ENCODE measurements around the gene PSD. TPM values are rescaled to one million over a fixed set of nuclear protein-coding genes. Genes with fewer than 3 reads are reported as not detected.

PSD gene
- total and polyA plus RNA-seq, 12 donors: 0.19 to 1.5 (median 0.42) TPM; not detected in 1

GRCh38 chr10:102450374-102451104 lies 32.0 kb upstream of the PSD start:
- intact Hi-C loops (cut with DNase I): loop anchor here in 1 of 10 donors (10.0 kb wide), 1 partner anchor 56 kb away; the partner anchor contains the start of gene NFKB2
- WGBS, 2 donors: 0 to 1% methylated on average over 89 to 104 of the region's 104 CpGs
- Histone ChIP-seq H3K27ac (peak overlapping the region in 9 of 10 donors; percentile 73 to 90 (median 85)), H3K36me3 (peaks cover 0 to 6% (median 0%) of the 10 kb centered on the region in 9 donors), H3K27me3 (no peaks in the 10 kb centered on the region), H3K9me3 (no peaks in the 10 kb centered on the region), H3K4me3 (peak overlapping the region; percentile 74 to 88 (median 82)), H3K4me1 (peaks cover 2 to 57% (median 17%) of the 10 kb centered on the region in 9 donors)
- peak in 2 of 9 donors; percentile 12 to 20 for TF ChIP-seq CTCF (IDR thresholded peaks at IDR 0.05)
- ATAC-seq (peak; percentile 86 to 96 (median 92)), DNase-seq (peak; percentile 78 to 87)

GRCh38 chr10:102450124-102450373 lies 31.5 kb upstream of the PSD start:
- 0 to 1% methylated on average over 11 of the region's 11 CpGs for WGBS, 2 donors
- H3K27me3 ChIP-seq: no peaks in the 10 kb centered on the region
- no peak for TF ChIP-seq CTCF (IDR thresholded peaks at IDR 0.05)
- peaks cover 0 to 1% (median 0%) of the 10 kb centered on the region in 9 donors for H3K36me3 ChIP-seq
- H3K9me3 ChIP-seq: no peaks in the 10 kb centered on the region
- peak in 2 of 8 donors; percentile 2 to 9 for ATAC-seq
- peak overlapping the region in 9 of 10 donors; percentile 73 to 90 (median 85) for H3K27ac ChIP-seq
- intact Hi-C loops (cut with DNase I): loop anchor here in 1 of 10 donors (10.0 kb wide), 1 partner anchor 55 kb away; the partner anchor contains the start of gene NFKB2
- DNase-seq: no peak
- H3K4me1 ChIP-seq: peaks cover 2 to 52% (median 17%) of the 10 kb centered on the region in 9 donors
- peak overlapping the region; percentile 74 to 88 (median 82) for H3K4me3 ChIP-seq

GRCh38 chr10:102449321-102450123 lies 30.9 kb upstream of the PSD start:
- peak overlapping the region; percentile 74 to 88 (median 82) for H3K4me3 ChIP-seq
- no peaks in the 10 kb centered on the region for H3K36me3 ChIP-seq
- peak; percentile 50 to 52 for DNase-seq
- no peak for TF ChIP-seq CTCF (IDR thresholded peaks at IDR 0.05)
- H3K27ac ChIP-seq: peak overlapping the region in 9 of 10 donors; percentile 73 to 90 (median 85)
- H3K9me3 ChIP-seq: no peaks in the 10 kb centered on the region
- 10 to 12% methylated on average over 28 to 30 of the region's 30 CpGs for WGBS, 2 donors
- no peaks in the 10 kb centered on the region for H3K27me3 ChIP-seq
- ATAC-seq: peak; percentile 29 to 64 (median 52)
- intact Hi-C loops (cut with DNase I): loop anchor here in 1 of 10 donors (10.0 kb wide), 1 partner anchor 55 kb away; the partner anchor contains the start of gene NFKB2
- H3K4me1 ChIP-seq: peaks cover 2 to 47% (median 17%) of the 10 kb centered on the region in 9 donors

- peaks cover 0 to 7% (median 4%) of the 10 kb centered on the region in 9 donors for H3K4me1 ChIP-seq
- intact Hi-C loops (cut with DNase I): no loop called here
- TF ChIP-seq CTCF (IDR thresholded peaks at IDR 0.05): no peak
- no peak for ATAC-seq
- H3K36me3 ChIP-seq: no peaks in the 10 kb centered on the region
- 72 to 73% methylated on average over 2 of the region's 2 CpGs for WGBS, 2 donors
- H3K27ac ChIP-seq: no peak overlapping the region
- no peak overlapping the region for H3K4me3 ChIP-seq
- no peak for DNase-seq
- H3K9me3 ChIP-seq: no peaks in the 10 kb centered on the region
- no peaks in the 10 kb centered on the region for H3K27me3 ChIP-seq
These were observed 26.3 kb upstream of the PSD start for GRCh38 chr10:102444851-102445250.

Measured in heart right ventricle (tissue), 16 donors.